Activated CD4-positive, alpha-beta T cell treated with anti-CD3 and anti-CD28 coated beads, Interleukin-2, amount 10 ng/mL, durations not matched to agents 7 days and 5 days (primary cell): ENCODE results near the gene LTB4R2. TPM values are rescaled to one million over a fixed set of nuclear protein-coding genes. Genes with fewer than 3 reads are reported as not detected.
"Not testable (repeated sequence)": the region's sequence is repeated elsewhere in the genome, so short reads cannot be mapped to it uniquely, and the experiment has no call there.

ENCODE experiments used
- CTCF ChIA-PET: fragments of 350-600 bp; sonication (Branson Sonifier 250); formaldehyde crosslinking; loops from one replicate; lab custom pipeline; 2021; ENCODE audit warnings: antibody characterized with exemption; lab: Charles Lee
- POLR2A ChIA-PET: fragments of 350-600 bp; sonication (Branson Sonifier 250); formaldehyde crosslinking; loops from one replicate; lab custom pipeline; 2021; ENCODE audit warnings: antibody characterized with exemption; lab: Charles Lee
- DNase-seq: peaks from one replicate; pipeline ENCODE4 v3.0.0-alpha.2; 2020
- H3K27ac Mint-ChIP-seq: one replicate; pipeline ENCODE4 v1.8.0; 2021; ENCODE audit warnings: mild to moderate bottlenecking, moderate library complexity, mixed read lengths
- H3K27me3 Mint-ChIP-seq: one replicate; pipeline ENCODE4 v1.8.0; 2021; ENCODE audit warnings: mixed read lengths
- H3K36me3 Mint-ChIP-seq: one replicate; pipeline ENCODE4 v1.8.0; 2021; ENCODE audit warnings: low read depth, mixed read lengths
- H3K4me1 Mint-ChIP-seq: one replicate; pipeline ENCODE4 v1.8.0; 2021; ENCODE audit warnings: mixed read lengths
- H3K4me3 Mint-ChIP-seq: one replicate; pipeline ENCODE4 v1.8.0; 2021; ENCODE audit warnings: mild to moderate bottlenecking, moderate library complexity, mixed read lengths
- H3K9me3 Mint-ChIP-seq: one replicate; pipeline ENCODE4 v1.8.0; 2021; ENCODE audit warnings: mixed read lengths
- total RNA-seq, 2 experiments: library from RNA; stranded (reverse); gene quantifications; one replicate each; pipeline ENCODE4 v1.2.3, GENCODE V29; 2021

The LTB4R2 gene
- total RNA-seq, 2 experiments from 2014 or later = 18.6 to 21.7 TPM

DNA sequence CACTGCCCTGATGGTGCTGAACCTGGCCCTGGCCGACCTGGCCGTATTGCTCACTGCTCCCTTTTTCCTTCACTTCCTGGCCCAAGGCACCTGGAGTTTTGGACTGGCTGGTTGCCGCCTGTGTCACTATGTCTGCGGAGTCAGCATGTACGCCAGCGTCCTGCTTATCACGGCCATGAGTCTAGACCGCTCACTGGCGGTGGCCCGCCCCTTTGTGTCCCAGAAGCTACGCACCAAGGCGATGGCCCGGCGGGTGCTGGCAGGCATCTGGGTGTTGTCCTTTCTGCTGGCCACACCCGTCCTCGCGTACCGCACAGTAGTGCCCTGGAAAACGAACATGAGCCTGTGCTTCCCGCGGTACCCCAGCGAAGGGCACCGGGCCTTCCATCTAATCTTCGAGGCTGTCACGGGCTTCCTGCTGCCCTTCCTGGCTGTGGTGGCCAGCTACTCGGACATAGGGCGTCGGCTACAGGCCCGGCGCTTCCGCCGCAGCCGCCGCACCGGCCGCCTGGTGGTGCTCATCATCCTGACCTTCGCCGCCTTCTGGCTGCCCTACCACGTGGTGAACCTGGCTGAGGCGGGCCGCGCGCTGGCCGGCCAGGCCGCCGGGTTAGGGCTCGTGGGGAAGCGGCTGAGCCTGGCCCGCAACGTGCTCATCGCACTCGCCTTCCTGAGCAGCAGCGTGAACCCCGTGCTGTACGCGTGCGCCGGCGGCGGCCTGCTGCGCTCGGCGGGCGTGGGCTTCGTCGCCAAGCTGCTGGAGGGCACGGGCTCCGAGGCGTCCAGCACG lies 6.1 kb downstream of the LTB4R2 start:
- POLR2A ChIA-PET = no interaction called here
- CTCF ChIA-PET = interaction anchor here (0.7 to 1.3 kb wide), 4 partner anchors 8 to 26 kb away, joined by 3 to 9 read pairs (median 4); partner anchors contain the start of gene CIDEB
- Mint-ChIP-seq H3K4me1 (peaks cover 55% of the 10 kb centered on the region), H3K4me3 (no peak overlapping the region), H3K9me3 (no peaks in the 10 kb centered on the region), H3K27me3 (peaks cover 8% of the 10 kb centered on the region), H3K36me3 (peaks cover 27% of the 10 kb centered on the region), H3K27ac (no peak overlapping the region)
- no peak for DNase-seq

DNA sequence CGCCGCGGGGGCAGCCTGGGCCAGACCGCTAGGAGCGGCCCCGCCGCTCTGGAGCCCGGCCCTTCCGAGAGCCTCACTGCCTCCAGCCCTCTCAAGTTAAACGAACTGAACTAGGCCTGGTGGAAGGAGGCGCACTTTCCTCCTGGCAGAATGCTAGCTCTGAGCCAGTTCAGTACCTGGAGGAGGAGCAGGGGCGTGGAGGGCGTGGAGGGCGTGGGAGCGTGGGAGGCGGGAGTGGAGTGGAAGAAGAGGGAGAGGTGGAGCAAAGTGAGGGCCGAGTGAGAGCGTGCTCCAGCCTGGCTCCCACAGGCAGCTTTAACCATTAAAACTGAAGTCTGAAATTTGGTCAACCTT lies 6.6 kb downstream of the LTB4R2 start:
- H3K4me3 Mint-ChIP-seq = no peak overlapping the region
- ChIA-PET POLR2A (no interaction called here), CTCF (interaction anchor here (0.6 to 1.3 kb wide), 4 partner anchors 9 to 118 kb away, joined by 3 to 9 read pairs (median 4); partner anchors contain the start of gene CIDEB)
- H3K4me1 Mint-ChIP-seq = peaks cover 51% of the 10 kb centered on the region
- DNase-seq = no peak
- no peaks in the 10 kb centered on the region for H3K9me3 Mint-ChIP-seq
- H3K27me3 Mint-ChIP-seq = peaks cover 8% of the 10 kb centered on the region
- H3K36me3 Mint-ChIP-seq = peaks cover 27% of the 10 kb centered on the region
- no peak overlapping the region for H3K27ac Mint-ChIP-seq

GRCh38 chr14:24317141-24317928 lies 7.4 kb downstream of the LTB4R2 start:
- peaks cover 23% of the 10 kb centered on the region for H3K36me3 Mint-ChIP-seq
- CTCF ChIA-PET = interaction anchor here (0.6 to 3.5 kb wide), 14 partner anchors 8 to 117 kb away, joined by 3 to 16 read pairs (median 4); partner anchors contain the start of genes CIDEB, LTB4R2, MDP1 and RIPK3
- H3K9me3 Mint-ChIP-seq = no peaks in the 10 kb centered on the region
- H3K27ac Mint-ChIP-seq = no peak overlapping the region
- H3K4me3 Mint-ChIP-seq = no peak overlapping the region
- DNase-seq = no peak
- POLR2A ChIA-PET = no interaction called here
- H3K4me1 Mint-ChIP-seq = peaks cover 43% of the 10 kb centered on the region
- H3K27me3 Mint-ChIP-seq = peaks cover 8% of the 10 kb centered on the region

GRCh38 chr14:24321212-24321975 lies 11.5 kb downstream of the LTB4R2 start:
- H3K4me3 Mint-ChIP-seq = no peak overlapping the region
- peaks cover 1% of the 10 kb centered on the region for H3K36me3 Mint-ChIP-seq
- POLR2A ChIA-PET = no interaction called here
- H3K27me3 Mint-ChIP-seq = peaks cover 14% of the 10 kb centered on the region
- no peak overlapping the region for H3K27ac Mint-ChIP-seq
- no peaks in the 10 kb centered on the region for H3K9me3 Mint-ChIP-seq
- DNase-seq = no peak
- CTCF ChIA-PET = interaction anchor here (0.6 to 13.5 kb wide), 6 partner anchors 8 to 110 kb away, joined by 3 to 136 read pairs (median 4); partner anchors contain the start of genes CIDEB, LTB4R and LTB4R2
- peaks cover 10% of the 10 kb centered on the region for H3K4me1 Mint-ChIP-seq

- Mint-ChIP-seq H3K27ac (no peak overlapping the region), H3K4me1 (peaks cover 9% of the 10 kb centered on the region), H3K27me3 (peaks cover 14% of the 10 kb centered on the region), H3K4me3 (no peak overlapping the region), H3K9me3 (no peaks in the 10 kb centered on the region), H3K36me3 (peaks cover 1% of the 10 kb centered on the region)
- DNase-seq = no peak
- ChIA-PET POLR2A (no interaction called here), CTCF (interaction anchor here (0.9 to 13.5 kb wide), 6 partner anchors 10 to 109 kb away, joined by 3 to 136 read pairs (median 4); partner anchors contain the start of genes CIDEB, LTB4R and LTB4R2)
Observed at GRCh38 chr14:24322672-24323071, 12.7 kb downstream of the LTB4R2 start.

DNA sequence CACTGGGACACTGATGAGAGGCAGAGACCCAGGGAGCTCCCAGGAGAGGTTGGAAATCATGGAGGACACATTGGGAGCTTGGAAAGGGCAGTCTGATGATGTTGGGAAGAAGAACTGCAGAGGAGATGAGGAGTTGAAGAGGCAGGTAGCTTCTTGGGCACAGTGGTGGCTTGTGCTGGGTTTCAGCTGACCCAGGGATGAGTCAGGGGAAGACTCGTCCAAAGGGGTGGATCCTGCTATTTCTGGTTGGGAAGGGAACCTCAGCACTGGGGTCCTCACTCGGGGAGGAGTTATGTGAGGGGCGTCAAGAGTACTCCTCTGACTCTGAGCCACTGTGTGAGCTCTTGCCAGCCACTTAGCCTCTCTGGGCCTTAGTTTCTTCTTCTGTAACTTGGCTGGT lies 13.4 kb downstream of the LTB4R2 start:
- no peak for DNase-seq
- no peaks in the 10 kb centered on the region for H3K36me3 Mint-ChIP-seq
- ChIA-PET POLR2A (no interaction called here), CTCF (interaction anchor here (0.7 to 13.5 kb wide), 5 partner anchors 10 to 108 kb away, joined by 3 to 136 read pairs (median 4); partner anchors contain the start of genes CIDEB, LTB4R, LTB4R2 and TINF2)
- H3K9me3 Mint-ChIP-seq = no peaks in the 10 kb centered on the region
- peaks cover 11% of the 10 kb centered on the region for H3K4me1 Mint-ChIP-seq
- H3K4me3 Mint-ChIP-seq = no peak overlapping the region
- peaks cover 14% of the 10 kb centered on the region for H3K27me3 Mint-ChIP-seq
- H3K27ac Mint-ChIP-seq = no peak overlapping the region

GRCh38 chr14:24324024-24324423 lies 14.1 kb downstream of the LTB4R2 start:
- no peak overlapping the region for H3K4me3 Mint-ChIP-seq
- no peak overlapping the region for H3K27ac Mint-ChIP-seq
- H3K9me3 Mint-ChIP-seq = no peaks in the 10 kb centered on the region
- H3K36me3 Mint-ChIP-seq = no peaks in the 10 kb centered on the region
- no peak for DNase-seq
- peaks cover 14% of the 10 kb centered on the region for H3K27me3 Mint-ChIP-seq
- CTCF ChIA-PET = interaction anchor here (0.6 to 13.5 kb wide), 5 partner anchors 9 to 113 kb away, joined by 3 to 136 read pairs (median 3); partner anchors contain the start of genes CIDEB, LTB4R, LTB4R2 and TINF2
- H3K4me1 Mint-ChIP-seq = peaks cover 16% of the 10 kb centered on the region
- POLR2A ChIA-PET = no interaction called here

GRCh38 chr14:24325041-24325530 lies 15.1 kb downstream of the LTB4R2 start:
- ChIA-PET POLR2A (interaction anchor here (0.7 kb wide), 1 partner anchor 83 kb away, joined by 4 read pairs; the partner anchor contains the start of gene TINF2), CTCF (interaction anchor here (1.0 to 13.5 kb wide), 6 partner anchors 8 to 112 kb away, joined by 3 to 136 read pairs (median 6); partner anchors contain the start of genes CIDEB, LTB4R, LTB4R2 and RIPK3)
- Mint-ChIP-seq H3K27ac (no peak overlapping the region), H3K36me3 (no peaks in the 10 kb centered on the region), H3K4me3 (no peak overlapping the region), H3K4me1 (peaks cover 27% of the 10 kb centered on the region), H3K27me3 (peaks cover 9% of the 10 kb centered on the region), H3K9me3 (no peaks in the 10 kb centered on the region)
- DNase-seq = no peak

DNA sequence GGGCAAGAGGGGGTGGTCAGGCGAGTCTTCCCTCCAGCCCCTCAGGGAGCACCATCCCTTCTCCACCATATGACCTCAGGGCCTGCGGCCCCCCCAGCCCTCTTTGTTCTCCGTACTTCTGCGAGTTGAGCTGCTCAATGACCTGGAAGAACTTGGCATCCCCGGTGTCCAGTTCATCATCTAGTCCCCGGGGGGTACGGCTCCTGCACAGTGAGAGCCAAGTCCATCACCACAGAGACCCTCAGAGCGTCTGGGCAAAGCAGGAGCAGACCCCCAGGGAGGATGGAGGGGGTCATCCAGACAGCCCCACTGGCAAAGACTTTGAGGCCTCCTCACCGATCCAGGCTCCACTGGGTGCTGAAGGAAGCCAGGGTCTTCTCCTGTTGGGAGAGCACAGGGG lies 16.0 kb downstream of the LTB4R2 start:
- CTCF ChIA-PET = interaction anchor here (1.4 to 13.5 kb wide), 4 partner anchors 14 to 111 kb away, joined by 3 to 136 read pairs (median 9); partner anchors contain the start of genes CIDEB, LTB4R, LTB4R2 and RIPK3
- POLR2A ChIA-PET = interaction anchor here (0.7 kb wide), 1 partner anchor 84 kb away, joined by 4 read pairs; the partner anchor contains the start of gene TINF2
- H3K36me3 Mint-ChIP-seq = no peaks in the 10 kb centered on the region
- H3K27ac Mint-ChIP-seq = no peak overlapping the region
- H3K4me1 Mint-ChIP-seq = peaks cover 28% of the 10 kb centered on the region
- H3K27me3 Mint-ChIP-seq = peaks cover 10% of the 10 kb centered on the region
- no peaks in the 10 kb centered on the region for H3K9me3 Mint-ChIP-seq
- H3K4me3 Mint-ChIP-seq = no peak overlapping the region
- no peak for DNase-seq

GRCh38 chr14:24327303-24327702 lies 17.4 kb downstream of the LTB4R2 start:
- Mint-ChIP-seq H3K4me3 (no peak overlapping the region), H3K27me3 (peaks cover 17% of the 10 kb centered on the region), H3K4me1 (peaks cover 40% of the 10 kb centered on the region), H3K27ac (peak overlapping the region; percentile 77), H3K36me3 (no peaks in the 10 kb centered on the region), H3K9me3 (no peaks in the 10 kb centered on the region)
- ChIA-PET POLR2A (no interaction called here), CTCF (interaction anchor here (0.6 to 13.5 kb wide), 6 partner anchors 8 to 109 kb away, joined by 3 to 136 read pairs (median 9); partner anchors contain the start of genes CIDEB, LTB4R, LTB4R2 and RIPK3)
- DNase-seq = no peak

DNA sequence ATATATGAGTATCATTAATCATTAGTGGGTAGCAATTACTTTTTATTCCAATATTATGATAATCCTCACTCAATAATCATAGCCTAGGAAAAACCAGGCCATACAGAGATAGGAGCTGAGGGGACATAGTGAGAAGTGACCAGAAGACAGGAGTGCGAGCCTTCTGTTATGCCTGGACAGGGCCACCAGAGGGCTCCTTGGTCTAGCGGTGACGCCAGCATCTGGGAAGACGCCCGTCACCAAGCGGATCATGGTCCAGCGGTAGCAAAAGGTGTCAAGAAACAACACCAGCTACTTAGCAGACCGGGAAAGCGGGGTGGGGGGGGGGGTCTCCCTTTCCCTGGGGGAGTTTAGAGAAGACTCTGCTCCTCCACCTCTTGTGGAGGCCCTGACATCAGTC lies 18.0 kb downstream of the LTB4R2 start:
- Mint-ChIP-seq H3K27me3 (peaks cover 19% of the 10 kb centered on the region), H3K4me1 (peaks cover 44% of the 10 kb centered on the region)
- H3K27ac Mint-ChIP-seq, DNase-seq, H3K36me3 Mint-ChIP-seq, POLR2A ChIA-PET, H3K9me3 Mint-ChIP-seq, H3K4me3 Mint-ChIP-seq: not testable (repeated sequence)
- CTCF ChIA-PET = interaction anchor here (1.4 to 13.5 kb wide), 7 partner anchors 9 to 109 kb away, joined by 4 to 136 read pairs (median 9); partner anchors contain the start of genes CIDEB, LTB4R, LTB4R2 and RIPK3
